HEK293T (cell line): ENCODE measurements around the gene NFAM1.
A peak's percentile ranks its signal among the peaks of the same experiment; 100 is the strongest.

Experiments
- CTCF ChIA-PET: fragments of 350-600 bp; formaldehyde crosslinking; extraction: SDS; loops from one replicate; lab custom pipeline; 2021; ENCODE audit warnings: antibody characterized with exemption, inconsistent platforms; lab: Yijun Ruan, JAX
- POLR2A ChIA-PET: fragments of 350-600 bp; formaldehyde crosslinking; extraction: SDS; loops from one replicate; lab custom pipeline; 2020; ENCODE audit warnings: antibody characterized with exemption, inconsistent platforms; lab: Yijun Ruan, JAX
- DNase-seq: peaks from one replicate; pipeline ENCODE4 v3.0.0; 2012; ENCODE audit warnings: mixed read lengths; ENCODE audit errors: extremely low spot score
- ARNT ChIP-seq: fragments of 450-650 bp; IDR thresholded peaks from 2 replicates; pipeline ENCODE4 v1.6.1; 2017; ENCODE audit warnings: mild to moderate bottlenecking
- BHLHE40 ChIP-seq: fragments of 450-650 bp; IDR thresholded peaks from 2 replicates; pipeline ENCODE4 v1.6.1; 2016; ENCODE audit warnings: mild to moderate bottlenecking, moderate library complexity, borderline replicate concordance
- CTBP1 ChIP-seq: fragments of 450-650 bp; IDR thresholded peaks from 2 replicates; pipeline ENCODE4 v1.6.1; 2016; ENCODE audit warnings: borderline replicate concordance
- ELF4 ChIP-seq: fragments of 450-650 bp; IDR thresholded peaks from 2 replicates; pipeline ENCODE4 v1.6.1; 2017; ENCODE audit warnings: antibody characterized with exemption
- FOXA1 ChIP-seq: fragments of 450-650 bp; IDR thresholded peaks from 2 replicates; pipeline ENCODE4 v1.6.1; 2016; ENCODE audit warnings: mild to moderate bottlenecking
- FOXK2 ChIP-seq: fragments of 450-650 bp; IDR thresholded peaks from 2 replicates; pipeline ENCODE4 v1.6.1; 2016; ENCODE audit warnings: mild to moderate bottlenecking
- FOXM1 ChIP-seq: fragments of 450-650 bp; IDR thresholded peaks from 2 replicates; pipeline ENCODE4 v1.6.1; 2017; ENCODE audit warnings: mild to moderate bottlenecking, borderline replicate concordance
- HDGF ChIP-seq: fragments of 450-650 bp; IDR thresholded peaks from 2 replicates; pipeline ENCODE4 v1.6.1; 2017; ENCODE audit warnings: antibody characterized with exemption, borderline replicate concordance
- L3MBTL2 ChIP-seq: fragments of 450-650 bp; conservative IDR thresholded peaks from 2 replicates; pipeline ENCODE4 v1.6.1; 2016; ENCODE audit warnings: mild to moderate bottlenecking
- LEF1 ChIP-seq: fragments of 450-650 bp; IDR thresholded peaks from 2 replicates; pipeline ENCODE4 v1.6.1; 2017; ENCODE audit warnings: mild to moderate bottlenecking, borderline replicate concordance
- NFRKB ChIP-seq: fragments of 450-650 bp; IDR thresholded peaks from 2 replicates; pipeline ENCODE4 v1.6.1; 2016; ENCODE audit warnings: mild to moderate bottlenecking, moderate library complexity
- SP1 ChIP-seq: fragments of 450-650 bp; IDR thresholded peaks from 2 replicates; pipeline ENCODE4 v1.6.1; 2017
- SUZ12 ChIP-seq: fragments of 450-650 bp; IDR thresholded peaks from 2 replicates; pipeline ENCODE4 v1.6.1; 2016; ENCODE audit warnings: mild to moderate bottlenecking
- TARDBP ChIP-seq: fragments of 450-650 bp; IDR thresholded peaks from 2 replicates; pipeline ENCODE4 v1.6.1; 2016
- ZNF384 ChIP-seq: fragments of 450-650 bp; IDR thresholded peaks from 2 replicates; pipeline ENCODE4 v1.6.1; 2016
- TF ChIP-seq, protein P1 (sequence below): fragments of 450-650 bp; IDR thresholded peaks from 2 replicates; pipeline ENCODE4 v1.6.1; 2016

NFAM1 gene

DNA sequence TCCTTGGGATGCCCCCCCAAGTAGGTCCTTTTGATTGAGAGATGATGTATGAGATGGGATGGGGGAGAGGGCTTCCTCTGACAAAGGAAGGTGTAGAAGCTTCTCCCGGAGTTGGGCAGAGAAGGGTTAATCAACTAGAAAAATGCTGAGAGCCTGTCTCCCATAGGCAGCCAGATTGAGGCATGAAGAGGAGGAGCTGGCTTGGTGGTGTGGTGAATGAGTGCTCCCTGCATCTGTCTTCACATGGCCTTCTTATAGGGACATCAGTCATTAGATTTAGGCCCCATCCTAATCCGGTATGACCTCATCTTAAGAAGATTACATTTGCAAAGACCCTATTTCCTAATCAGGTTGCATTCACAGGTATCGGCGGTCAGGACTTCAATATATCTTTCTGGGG is 61.1 kb downstream of the NFAM1 start:
- DNase-seq: no peak
- CTCF ChIA-PET: no interaction called here
- no peak for TF ChIP-seq NFRKB
- TF ChIP-seq ARNT: no peak
- no peak for TF ChIP-seq ZNF384
- TF ChIP-seq FOXM1: no peak
- TF ChIP-seq SUZ12: no peak
- TF ChIP-seq BHLHE40: no peak
- no peak for TF ChIP-seq L3MBTL2
- no peak for TF ChIP-seq FOXK2
- TF ChIP-seq CTBP1: no peak
- TF ChIP-seq TARDBP: no peak
- TF ChIP-seq LEF1: no peak
- TF ChIP-seq, protein P1, sequence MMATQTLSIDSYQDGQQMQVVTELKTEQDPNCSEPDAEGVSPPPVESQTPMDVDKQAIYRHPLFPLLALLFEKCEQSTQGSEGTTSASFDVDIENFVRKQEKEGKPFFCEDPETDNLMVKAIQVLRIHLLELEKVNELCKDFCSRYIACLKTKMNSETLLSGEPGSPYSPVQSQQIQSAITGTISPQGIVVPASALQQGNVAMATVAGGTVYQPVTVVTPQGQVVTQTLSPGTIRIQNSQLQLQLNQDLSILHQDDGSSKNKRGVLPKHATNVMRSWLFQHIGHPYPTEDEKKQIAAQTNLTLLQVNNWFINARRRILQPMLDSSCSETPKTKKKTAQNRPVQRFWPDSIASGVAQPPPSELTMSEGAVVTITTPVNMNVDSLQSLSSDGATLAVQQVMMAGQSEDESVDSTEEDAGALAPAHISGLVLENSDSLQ: no peak
- no peak for TF ChIP-seq ELF4
- no peak for TF ChIP-seq SP1
- TF ChIP-seq FOXA1: no peak
- TF ChIP-seq HDGF: no peak
- POLR2A ChIA-PET: no interaction called here

DNA sequence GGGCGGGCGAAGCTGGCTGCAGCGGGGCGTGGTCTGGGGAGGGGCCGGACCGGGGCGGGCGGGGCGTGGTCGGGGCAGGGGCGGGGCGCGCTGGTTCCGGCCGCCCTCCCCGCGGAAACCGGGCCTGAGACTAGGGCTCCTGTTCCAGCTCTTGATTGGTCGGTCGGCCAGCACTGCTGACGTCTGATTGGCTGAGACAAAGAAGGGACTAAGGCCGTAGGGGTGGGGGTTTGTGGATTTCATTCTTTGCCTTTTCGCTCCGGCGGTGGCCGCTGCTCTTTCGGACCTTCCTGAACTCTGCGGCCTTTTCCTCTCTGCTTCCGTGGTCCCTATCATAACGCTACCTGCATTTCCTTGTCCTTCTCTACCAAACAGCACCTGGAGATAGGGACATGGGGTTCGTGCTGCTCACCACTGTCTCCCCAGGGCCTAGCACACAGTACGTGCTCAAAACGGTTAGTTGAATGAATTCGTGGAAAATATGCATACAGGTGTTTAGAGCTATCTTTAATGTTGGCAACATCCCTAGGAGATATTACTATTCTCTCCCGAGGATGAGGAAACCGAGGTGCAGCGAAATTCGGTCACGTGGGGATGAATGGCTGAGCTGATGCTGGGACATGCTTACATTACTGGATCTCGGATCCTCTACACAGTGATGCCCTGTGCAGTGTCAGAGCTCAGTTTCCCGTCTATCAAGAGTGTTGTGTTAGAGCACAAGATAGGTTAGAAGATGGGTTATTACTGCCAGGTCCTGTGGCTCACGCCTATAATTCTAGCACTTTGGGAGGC is 62.8 kb downstream of the NFAM1 start:
- POLR2A ChIA-PET: interaction anchor here (0.6 to 2.9 kb wide), 28 partner anchors 8 to 780 kb away, joined by 3 to 20 read pairs (median 3); partner anchors contain the start of genes NFAM1 and PMM1
- no peak for TF ChIP-seq SP1
- TF ChIP-seq ARNT: no peak
- no peak for TF ChIP-seq CTBP1
- TF ChIP-seq, protein P1: 0 out of 2 replicates have a peak, but pooled peaks have one; percentile 46
- peak; percentile 96 for DNase-seq
- CTCF ChIA-PET: interaction anchor here (0.9 to 1.1 kb wide), 1 partner anchor 74 kb away, joined by 3 read pairs; no protein-coding TSS in a partner anchor

DNA sequence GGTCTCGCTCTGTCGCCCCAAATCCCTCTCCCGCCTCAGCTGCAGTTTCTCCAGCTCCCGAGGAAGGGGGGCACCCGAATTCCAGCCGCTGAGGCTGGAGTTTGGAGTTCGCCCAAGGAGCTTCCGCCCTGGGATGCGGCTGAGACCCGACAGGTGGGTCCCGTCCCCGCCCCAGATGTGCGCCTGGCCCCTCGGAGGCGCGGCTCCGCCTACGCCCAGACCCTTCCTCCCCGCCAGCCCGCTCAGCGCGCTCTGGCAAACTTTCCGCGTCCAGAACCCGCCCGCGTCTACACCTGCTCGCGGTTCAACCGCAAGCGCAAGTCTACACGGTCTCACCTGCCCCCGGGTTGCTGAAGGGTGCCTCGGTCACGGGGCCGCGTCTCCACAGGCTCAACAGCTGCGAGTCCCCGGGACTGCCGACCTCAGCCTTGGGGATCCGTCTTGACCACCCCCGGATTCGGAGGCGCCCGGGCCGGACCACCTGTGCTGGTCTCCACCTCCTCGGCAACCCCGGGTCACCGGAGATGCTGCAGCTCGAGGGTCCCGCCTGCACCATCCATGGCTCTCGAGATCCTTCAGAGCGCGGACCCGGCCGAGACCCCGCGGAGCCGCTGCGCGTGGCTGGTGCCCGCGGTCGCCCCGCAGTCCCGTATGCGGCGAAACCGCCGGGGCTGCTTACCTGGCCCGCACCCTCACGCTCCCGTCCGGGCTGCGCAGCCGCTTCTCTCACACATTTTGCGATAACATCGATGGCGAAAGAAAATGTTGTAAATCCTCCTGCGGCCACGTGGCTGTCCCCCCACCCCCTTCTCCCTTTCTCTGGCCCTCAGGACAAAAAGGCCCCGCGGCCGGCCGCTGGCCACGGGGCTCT is 63.6 kb downstream of the NFAM1 start:
- TF ChIP-seq L3MBTL2 (peak; percentile 73), SP1 (no peak)
- ChIA-PET POLR2A (interaction anchor here (0.6 to 2.9 kb wide), 27 partner anchors 9 to 779 kb away, joined by 3 to 20 read pairs (median 3); partner anchors contain the start of genes NFAM1 and PMM1), CTCF (interaction anchor here (1.1 kb wide), 1 partner anchor 75 kb away, joined by 3 read pairs; no protein-coding TSS in a partner anchor)
- DNase-seq: no peak

DNA sequence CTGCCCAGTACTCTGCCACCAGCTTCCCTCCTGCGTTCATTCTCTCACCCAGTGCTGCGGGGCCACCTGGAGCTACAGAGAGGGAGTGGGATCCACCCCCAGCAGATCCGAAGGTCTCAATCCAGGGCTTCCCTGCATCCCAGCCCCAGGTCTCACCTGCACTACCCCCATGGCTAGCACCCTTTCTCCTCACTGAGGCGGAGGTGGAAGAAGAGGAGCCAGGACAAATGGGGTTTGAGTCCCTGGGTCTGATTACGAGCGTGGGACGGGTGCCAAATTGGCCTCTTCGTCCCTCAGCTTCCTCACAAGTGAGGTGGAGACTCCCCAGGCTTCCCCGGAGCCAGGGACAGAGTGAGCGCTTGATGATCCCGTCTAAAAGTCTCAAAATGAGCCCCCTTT is 64.2 kb downstream of the NFAM1 start:
- no peak for DNase-seq
- ChIA-PET POLR2A (interaction anchor here (2.9 kb wide), 1 partner anchor 9 kb away, joined by 20 read pairs; no protein-coding TSS in a partner anchor), CTCF (interaction anchor here (1.1 kb wide), 1 partner anchor 76 kb away, joined by 3 read pairs; no protein-coding TSS in a partner anchor)
- TF ChIP-seq ELF4 (no peak), ARNT (no peak), BHLHE40 (no peak), ZNF384 (no peak), TARDBP (no peak), LEF1 (no peak)
- TF ChIP-seq, protein P1: no peak

DNA sequence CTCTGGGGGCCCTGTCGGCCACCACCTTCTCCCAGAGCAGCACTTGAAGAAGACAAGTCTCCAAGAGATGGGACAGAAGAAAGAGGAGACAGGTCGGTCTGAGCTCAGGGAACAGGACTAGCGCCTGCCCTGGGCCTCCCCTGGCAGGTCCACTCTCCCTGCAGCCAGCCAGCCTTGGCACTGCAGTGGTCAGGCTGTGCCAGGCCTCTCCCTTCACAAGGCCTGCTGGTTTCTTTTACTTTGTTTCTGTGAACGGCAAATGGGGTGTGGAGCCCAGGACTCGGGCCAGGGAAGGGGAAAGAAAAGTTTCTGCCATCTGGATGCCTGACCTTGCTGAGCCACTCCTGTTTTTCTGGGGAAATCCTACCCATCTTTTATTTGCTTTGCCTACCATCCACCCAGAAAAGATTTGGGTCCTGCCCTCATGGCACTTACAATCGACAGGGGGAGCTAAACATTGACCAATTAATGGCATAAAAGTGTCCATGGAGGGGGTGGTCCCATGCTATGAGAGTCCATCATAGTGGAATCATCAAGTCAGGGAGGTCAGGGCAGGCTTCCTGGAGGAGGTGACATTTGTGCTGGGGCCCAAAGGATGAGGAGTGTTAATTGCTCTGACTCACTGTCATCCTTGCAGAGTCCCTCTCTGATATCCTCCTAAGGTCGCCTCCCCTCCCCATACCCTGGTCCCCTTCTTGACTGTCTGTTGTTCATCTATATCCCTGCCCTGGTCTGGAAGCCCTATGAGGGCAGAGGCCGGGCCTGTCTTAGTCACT is 65.2 kb downstream of the NFAM1 start:
- ChIA-PET POLR2A (interaction anchor here (2.9 kb wide), 1 partner anchor 8 kb away, joined by 20 read pairs; no protein-coding TSS in a partner anchor), CTCF (interaction anchor here (0.7 kb wide), 1 partner anchor 78 kb away, joined by 4 read pairs; no protein-coding TSS in a partner anchor)
- DNase-seq: no peak
- no peak for TF ChIP-seq SUZ12
- no peak for TF ChIP-seq ZNF384
- TF ChIP-seq ELF4: no peak
- no peak for TF ChIP-seq HDGF
- TF ChIP-seq BHLHE40: no peak
